Stomach (tissue), 4 donors: ENCODE data around the gene KIAA1143.

Experiments
- EP300 ChIP-seq: sonication (generic); formaldehyde crosslinking; IDR thresholded peaks from one replicate; pipeline ENCODE4 v1.6.1; 2017; ENCODE audit warnings: antibody characterized with exemption
- TF ChIP-seq, protein P1 (sequence below), 7 experiments: fragments of 450-650 bp in 4 of 7; fragments of 200-600 bp in 3 of 7; sonication (generic) in 3 of 7; IDR thresholded peaks; one replicate each; pipeline ENCODE4 v1.5.1; 2016 to 2019; ENCODE audit warnings: antibody characterized with exemption in 7 of 7, control low read depth in 2 of 7, mild to moderate bottlenecking in 1 of 7

DNA sequence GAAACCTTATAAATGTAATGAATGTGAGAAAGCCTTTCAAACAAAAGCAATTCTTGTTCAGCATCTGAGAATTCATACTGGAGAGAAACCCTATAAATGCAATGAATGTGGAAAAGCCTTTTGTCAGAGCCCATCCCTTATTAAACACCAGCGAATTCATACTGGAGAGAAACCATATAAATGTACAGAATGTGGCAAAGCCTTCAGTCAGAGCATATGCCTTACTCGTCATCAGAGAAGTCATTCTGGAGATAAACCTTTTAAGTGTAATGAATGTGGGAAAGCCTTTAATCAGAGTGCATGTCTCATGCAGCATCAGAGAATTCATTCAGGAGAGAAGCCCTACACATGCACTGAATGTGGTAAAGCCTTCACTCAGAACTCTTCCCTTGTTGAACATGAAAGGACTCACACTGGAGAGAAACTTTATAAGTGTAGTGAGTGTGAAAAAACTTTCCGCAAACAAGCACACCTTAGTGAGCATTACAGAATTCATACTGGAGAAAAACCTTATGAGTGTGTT, 26.7 kb downstream of the KIAA1143 start:
- TF ChIP-seq, protein P1, sequence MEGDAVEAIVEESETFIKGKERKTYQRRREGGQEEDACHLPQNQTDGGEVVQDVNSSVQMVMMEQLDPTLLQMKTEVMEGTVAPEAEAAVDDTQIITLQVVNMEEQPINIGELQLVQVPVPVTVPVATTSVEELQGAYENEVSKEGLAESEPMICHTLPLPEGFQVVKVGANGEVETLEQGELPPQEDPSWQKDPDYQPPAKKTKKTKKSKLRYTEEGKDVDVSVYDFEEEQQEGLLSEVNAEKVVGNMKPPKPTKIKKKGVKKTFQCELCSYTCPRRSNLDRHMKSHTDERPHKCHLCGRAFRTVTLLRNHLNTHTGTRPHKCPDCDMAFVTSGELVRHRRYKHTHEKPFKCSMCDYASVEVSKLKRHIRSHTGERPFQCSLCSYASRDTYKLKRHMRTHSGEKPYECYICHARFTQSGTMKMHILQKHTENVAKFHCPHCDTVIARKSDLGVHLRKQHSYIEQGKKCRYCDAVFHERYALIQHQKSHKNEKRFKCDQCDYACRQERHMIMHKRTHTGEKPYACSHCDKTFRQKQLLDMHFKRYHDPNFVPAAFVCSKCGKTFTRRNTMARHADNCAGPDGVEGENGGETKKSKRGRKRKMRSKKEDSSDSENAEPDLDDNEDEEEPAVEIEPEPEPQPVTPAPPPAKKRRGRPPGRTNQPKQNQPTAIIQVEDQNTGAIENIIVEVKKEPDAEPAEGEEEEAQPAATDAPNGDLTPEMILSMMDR (IDR thresholded peaks at IDR 0.05), result no peak
- TF ChIP-seq EP300, result no peak
